Stimulated activated CD8-positive, alpha-beta memory T cell treated with anti-CD3 and anti-CD28 coated beads, Interleukin-2, amount 100 ng/mL, for 48 hours (primary cell): ENCODE results near the gene TTC39B.

Source experiments
- DNase-seq, 2 donors: peaks; one replicate each; pipeline ENCODE4 v3.0.0-alpha.2; 2020; ENCODE audit warnings: low read depth in 2 of 2

The TTC39B gene

DNA sequence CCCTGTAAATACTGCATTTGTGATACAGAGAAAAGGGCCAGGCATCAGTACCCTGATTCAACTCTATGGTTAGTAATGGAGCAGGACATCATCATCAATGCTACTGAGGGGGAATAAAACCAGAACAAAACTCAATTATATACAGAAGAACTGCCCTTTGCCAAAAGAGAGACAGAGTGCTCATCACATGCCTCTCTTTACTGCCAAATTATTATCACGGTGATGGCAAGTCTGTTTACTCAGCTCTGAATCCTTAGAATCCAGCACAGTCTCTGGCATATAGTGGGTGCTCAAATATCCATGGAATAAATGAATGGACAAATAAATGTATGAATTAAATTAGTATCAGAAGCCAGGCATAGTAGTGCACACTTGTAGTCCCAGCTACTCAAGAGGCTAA, 130.2 kb downstream of the TTC39B start:
- no peak for DNase-seq

DNA sequence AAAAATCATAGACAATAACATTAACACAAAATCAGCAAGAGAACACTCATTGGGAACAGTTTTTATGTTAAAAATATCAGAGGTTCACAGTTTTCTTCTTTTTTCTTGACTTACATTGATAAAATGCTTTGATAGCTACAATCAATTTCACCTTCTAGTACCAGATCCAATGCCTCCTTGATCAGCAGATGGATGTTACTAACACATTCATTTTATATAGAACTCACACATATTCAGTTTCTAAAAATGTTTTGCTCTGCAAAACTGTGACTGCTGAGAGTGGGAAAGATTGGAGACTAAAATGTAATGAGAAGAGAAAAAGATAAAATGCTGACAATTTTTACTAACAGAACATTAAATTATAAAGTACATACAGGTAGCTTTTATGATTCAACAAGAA, 143.1 kb downstream of the TTC39B start:
- DNase-seq = no peak

DNA sequence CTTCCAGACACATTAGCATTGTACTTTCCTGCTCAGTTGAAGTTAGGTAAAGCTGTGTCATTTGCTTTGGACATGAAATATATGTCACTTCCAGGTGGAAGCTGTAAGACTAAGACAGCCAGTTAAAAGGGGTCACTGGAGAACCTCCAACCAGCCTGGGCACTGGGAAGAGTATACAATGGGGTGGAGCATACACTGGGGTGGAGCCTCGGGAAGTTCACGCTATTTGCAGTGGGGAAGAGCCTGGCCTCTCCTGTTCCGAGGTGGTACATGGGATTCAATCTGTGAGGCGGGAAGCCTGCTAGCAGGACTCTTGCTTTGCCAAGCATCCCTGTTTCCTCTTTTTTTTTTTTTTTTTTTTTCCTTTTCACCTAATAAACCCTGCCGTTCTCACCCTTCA, 145.3 kb downstream of the TTC39B start:
- DNase-seq = no peak

DNA sequence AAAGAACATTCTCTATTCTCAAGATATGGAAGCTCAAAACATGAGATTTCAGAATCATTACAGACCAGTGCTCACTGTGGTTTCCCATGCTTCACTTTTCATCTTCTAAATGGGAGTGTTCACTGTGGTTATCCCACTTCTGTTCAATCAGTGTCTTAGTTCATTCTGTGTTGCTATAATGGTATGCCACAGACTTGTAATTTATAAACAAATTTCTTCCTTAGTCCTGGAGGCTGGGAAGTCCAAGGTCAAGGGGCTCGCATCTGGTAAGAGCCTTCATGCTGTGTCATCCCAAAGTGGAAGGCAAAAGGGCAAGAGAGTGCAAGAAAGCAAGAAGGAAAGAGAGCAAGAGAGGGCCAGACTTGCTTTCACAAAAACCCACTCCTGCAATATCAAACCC, 146.3 kb downstream of the TTC39B start:
- DNase-seq = no peak

DNA sequence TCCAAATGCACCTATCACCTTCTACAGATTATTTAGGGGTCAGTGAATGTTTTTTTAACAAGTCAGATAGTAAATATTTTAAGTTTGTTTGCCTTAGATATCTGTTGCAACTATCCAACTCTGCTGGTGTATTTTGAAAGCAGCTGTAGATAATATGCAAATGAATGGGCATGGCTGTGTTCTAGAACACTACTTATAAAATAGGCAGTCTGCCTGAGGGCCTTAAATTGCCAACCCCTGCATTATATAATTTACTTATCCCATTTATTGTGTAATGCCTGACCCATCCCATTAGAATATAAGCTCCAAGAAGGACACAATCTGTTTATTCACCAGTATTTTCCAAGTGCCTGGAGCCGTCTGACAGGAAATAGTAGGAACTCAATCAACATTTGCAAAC, 149.0 kb downstream of the TTC39B start:
- no peak for DNase-seq

DNA sequence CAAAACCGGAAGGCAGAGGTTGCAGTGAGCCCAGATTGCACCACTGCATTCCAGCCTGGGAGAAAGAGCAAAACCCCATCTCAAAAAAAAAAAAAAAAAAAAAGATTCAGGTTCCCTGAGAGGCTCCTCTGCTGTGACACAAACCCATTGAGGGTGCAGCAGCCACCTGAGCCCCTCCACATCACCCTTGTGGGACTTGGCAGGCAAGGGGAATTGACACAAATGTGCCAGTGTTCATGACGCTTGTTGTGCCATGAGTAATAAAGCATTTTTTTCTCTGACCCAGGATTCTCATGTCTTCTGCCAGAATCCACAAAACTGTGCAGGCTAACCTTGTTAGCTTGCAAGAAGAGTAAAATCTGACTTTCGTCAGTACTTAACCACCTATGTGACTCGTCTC, 149.6 kb downstream of the TTC39B start:
- DNase-seq = no peak

DNA sequence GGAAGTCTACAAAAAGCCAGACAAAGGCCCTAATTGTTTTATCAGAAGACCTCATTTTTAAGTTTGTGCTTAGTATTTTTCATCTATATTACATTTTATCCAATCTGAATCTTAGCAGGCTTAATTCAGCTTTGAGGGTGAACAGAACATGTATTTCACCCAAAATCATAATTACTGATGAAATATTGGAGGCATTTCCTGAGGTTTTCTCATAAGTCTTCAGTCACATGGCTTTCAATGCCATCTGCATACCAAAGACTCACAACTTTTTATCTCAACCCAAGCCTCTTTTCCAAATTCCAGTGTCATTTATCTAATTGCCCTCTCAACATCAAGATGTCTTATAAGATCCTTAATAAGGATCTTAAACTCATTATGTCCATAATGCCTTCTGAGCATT, 150.8 kb downstream of the TTC39B start:
- DNase-seq = no peak

DNA sequence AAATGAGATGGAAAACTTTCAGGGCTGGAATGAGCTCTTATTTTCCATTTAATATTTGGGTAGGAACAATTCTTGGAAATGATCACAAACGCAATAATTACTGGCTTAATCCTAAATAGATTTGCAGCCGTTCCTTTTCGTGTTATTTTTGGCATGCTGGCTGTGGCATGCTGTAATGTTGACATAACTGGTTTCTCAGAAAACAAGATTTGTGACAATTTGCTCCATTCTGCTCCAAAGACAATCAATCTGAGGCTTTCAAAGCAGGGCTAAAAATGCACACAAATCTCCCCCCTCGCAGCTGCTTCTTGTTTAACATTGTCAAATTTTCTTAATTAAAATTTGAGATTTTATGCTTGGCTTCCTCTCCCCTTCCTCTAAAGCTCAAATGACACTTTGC, 151.2 kb downstream of the TTC39B start:
- DNase-seq = no peak

DNA sequence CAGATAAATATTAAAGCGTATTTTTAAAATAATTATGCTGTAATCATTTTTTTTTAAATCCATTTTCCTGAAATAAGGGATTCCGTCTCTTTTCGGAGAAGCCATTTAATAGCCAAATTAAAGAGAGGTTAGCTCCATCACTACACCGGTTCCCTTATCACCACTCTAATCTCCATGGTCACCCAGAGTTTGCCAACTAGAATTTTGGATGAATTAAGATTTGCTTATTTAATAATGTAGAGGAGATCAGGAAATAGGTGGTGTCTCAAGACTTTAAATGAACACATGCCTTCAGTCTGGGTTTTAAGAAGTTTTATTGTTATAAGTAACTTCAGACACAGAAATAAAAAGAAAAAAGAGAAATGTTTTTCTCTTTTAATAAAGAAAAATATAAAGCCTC, 151.7 kb downstream of the TTC39B start:
- no peak for DNase-seq

DNA sequence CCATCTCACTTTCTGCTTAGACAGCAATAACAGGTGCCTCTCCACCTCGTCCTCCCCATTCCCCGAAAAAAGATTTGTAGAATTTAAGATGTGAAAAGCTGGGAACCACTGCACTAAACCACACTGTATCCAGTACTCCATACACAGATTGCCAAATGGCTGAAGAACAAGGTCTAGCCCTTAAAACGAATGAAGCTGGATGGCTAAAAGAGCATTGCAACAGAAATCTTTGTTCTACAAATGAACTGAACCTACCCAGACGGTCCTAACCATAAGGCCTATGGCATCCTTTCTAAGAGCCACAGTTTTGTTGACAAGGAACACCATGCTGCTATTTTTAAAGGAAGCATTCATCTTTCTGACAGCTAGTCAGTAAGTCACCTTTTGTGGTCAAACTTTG, 152.3 kb downstream of the TTC39B start:
- no peak for DNase-seq

DNA sequence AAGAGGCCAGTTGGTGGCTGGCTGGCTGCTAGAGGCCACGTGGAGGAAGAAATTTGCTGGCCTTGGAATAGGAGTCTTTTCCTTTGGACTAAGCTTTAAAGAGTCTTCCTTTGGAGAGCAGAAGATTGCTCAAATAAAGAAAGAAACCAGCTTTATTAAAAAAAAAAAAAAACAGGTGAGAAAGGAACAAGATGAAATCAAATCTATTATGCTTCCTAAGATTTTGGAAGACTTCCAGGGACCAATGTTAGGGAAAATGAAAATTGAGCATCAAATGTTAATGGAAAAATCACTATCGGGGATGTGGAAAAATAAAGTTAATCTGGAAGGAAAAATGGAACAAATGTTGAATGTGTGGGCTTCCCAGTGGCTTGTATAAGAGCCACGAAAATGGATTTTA, 153.1 kb downstream of the TTC39B start:
- no peak for DNase-seq

DNA sequence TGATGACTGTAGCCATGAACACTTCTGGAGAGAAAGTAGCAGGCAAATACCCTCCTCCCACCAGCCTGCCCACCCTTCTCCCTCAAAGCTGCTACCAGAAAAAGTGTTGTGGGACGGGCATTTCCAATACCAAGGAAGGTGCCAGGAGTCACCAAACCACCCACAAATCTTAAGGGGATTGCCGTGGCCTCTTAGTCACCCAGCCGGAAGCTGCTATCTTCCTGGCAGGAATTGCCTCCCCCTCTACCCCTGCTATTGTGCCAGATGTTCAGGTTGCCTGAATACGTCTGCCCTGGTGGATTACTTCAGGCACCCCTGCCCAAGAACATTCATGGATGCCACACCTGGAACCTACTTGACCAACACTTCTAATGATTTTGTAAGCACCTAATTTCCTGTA, 156.1 kb downstream of the TTC39B start:
- DNase-seq = no peak

DNA sequence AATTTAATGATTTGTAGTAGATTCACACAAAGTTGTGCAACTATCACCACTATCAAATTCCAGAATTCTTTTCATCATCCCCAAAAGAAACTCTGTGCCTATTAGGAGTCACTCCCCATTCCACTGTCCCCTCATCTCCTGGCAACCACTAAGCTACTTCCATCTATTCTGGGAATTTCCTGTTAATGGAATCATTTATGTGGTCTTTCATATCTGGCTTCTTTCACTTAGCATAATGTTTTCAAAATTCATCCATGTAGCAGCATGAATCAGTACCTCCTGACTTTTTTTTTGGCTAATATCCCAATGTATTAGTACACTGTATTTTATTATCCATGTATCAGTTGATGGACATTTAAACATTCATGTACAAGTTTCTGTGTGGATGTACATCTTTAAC, 157.6 kb downstream of the TTC39B start:
- DNase-seq = no peak

DNA sequence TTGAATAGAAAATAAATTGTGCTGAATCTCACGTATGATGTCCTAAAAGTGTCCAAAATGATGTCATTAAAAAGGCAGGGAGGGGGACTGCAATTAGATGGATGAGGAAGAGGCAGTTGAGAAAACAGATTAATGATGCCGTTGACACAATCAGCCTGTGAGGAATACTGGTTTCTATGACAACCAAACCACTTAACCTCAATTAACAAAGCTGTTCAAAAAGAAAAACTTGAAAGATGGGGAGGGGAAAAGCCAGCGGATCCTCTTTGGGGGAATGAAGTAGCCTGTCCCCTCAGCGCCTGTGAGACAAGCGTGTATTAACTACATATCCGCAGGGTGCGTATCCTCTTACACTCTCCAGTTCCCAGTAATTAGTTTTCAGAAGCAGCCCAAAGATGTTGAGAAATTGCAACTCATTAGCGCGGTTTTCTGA, 160.7 kb downstream of the TTC39B start:
- DNase-seq = no peak

DNA sequence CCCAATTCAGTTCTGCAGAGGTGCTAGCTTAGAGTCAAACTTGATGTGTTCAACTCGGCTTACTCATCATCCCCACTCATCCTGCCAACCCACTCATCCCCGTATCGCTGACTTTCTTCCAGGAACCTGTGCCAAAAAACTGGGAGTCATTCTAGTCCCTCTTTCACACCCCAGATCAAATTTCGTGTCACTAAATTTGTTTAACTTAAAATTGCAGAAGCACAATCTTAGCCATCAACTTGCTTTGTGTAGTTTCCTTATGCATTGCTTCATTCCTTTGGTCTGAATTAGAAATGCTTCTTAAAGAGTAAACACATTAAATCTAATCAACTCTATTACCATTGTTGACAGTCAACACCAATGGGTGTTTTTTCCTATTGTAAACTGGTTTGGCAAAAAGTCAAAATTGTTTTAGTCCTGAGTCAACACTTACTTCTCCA, 162.4 kb downstream of the TTC39B start:
- no peak for DNase-seq

DNA sequence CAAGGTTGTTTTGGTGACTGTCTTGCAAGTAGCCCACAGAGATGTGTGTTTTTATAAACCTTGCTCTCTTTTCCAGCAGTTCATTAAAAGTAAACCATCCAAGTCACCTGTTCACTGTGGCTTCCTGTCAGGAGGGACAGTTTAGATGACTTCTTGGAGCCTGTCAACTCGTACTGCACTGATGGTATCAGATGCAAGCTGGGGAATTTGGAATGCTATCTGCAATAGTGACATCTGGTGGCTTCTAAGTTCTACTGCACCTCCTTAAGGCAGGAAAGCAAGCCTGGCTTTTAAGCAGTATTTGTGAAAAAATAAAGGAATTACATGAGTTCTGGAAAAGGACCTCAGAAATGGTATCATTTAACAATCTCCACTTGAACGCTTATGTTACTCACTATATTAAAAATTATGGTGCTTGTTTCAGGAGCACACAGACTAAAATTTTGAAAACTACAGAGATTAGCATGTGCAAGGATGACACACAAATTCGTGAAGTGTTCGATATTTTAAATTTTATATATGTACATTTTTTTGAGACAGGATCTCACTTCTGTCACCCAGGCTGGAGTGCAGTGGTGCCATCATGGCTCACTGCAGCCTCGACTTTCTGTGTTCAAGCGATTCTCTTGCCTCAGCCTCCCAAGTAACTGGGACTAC, 164.0 kb downstream of the TTC39B start:
- no peak for DNase-seq

DNA sequence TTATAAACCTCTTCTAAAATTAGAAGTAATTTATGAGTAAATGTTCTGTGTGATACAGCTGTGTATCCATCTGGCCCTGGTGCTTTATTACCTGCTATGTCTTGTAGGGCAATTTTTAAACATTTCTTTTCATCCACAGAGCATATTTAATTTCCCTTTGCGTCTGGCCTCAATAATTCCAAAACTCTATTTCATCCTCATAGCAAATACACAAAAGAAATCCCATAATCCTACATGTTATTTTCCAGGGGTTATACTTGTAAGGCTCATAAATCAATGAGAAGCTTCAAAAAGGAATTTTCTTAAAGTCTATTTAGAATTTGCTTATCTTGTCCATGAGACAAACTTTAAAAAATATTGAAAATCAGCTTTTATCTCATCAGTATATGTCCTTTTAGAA, 167.0 kb downstream of the TTC39B start:
- no peak for DNase-seq

DNA sequence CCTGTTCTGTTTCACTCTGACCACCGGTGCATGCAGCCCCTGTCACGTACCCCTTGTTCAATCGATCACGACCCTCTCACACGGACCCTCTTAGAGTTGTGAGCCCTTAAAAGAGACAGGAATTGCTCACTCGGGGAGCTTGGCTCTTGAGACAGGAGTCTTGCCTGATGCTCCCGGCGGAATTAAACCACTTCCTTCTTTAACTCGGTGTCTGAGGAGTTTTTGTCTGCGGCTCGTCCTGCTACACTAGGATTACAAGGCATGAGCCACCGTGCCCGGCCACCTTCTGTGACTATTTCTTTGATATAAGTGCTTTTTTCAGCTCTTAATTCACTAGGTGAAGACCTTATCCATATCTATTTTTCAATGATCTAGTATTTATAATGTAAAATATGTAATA, 167.5 kb downstream of the TTC39B start:
- DNase-seq = no peak

DNA sequence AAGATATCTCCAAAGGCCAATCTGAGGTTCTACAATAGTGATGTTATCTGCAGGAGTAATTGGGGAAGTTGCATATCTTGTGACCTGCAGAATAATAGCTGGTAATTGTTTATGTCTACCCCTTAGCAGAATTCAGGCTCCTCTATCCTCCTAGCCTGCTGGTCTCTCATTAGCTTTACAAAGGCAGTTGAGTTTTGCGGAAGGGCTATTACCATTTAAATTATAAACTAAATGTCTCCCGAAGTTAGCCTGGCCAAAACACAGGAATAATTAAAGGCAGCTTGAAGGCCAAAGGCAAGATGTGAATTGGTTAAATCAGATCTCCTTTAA, 168.7 kb downstream of the TTC39B start:
- no peak for DNase-seq

DNA sequence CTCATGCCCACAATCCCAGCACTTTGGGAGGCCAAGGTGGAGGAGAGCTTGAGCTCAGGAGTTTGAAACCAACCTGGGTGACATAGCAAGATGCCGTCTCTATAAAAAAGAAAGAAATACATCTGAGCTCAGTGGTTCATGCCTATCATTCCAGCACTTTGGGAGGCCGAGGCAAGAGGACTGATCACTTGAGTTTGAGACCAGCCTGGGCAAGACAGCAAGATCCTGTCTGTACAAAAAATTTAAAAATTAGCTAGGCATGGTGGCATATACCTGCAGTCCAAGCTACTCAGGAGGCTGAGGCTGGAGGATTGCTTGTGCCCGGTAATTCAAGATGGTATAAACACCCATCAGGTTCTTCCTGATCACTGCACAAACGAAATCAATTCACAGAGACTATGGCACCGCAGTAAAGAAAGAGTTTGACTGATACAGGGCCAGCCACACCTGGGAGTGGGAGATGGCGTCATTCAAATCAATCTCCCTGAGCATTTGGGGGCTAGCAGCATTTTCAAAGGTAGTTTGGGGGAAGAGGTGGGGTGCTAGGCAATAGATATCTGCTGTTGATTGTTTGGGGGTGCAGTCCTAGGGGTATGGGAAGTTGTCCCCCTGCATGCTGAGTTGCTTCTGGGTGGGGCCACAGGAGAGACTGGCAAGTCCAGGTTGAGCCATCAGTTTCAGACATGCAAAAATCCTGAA, 169.2 kb downstream of the TTC39B start:
- DNase-seq = no peak

DNA sequence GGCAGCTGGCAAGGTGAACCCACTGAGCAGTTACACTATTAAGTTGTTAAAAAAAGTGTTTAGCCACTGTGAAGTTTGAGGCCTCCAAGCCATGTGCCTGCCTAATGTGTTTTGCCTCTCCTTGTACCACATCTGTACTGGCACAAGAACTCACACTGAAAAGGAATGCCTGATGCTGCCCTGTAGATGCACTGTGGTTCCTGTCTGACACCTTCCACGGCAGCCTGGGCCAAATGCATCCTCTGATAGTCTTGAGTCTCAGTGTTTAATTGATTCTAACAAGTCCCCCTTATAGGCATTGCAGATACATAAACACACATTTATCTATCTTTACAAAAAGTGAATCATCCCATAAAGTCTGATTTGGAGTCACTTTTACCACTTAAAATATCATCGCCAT, 169.9 kb downstream of the TTC39B start:
- DNase-seq = no peak

DNA sequence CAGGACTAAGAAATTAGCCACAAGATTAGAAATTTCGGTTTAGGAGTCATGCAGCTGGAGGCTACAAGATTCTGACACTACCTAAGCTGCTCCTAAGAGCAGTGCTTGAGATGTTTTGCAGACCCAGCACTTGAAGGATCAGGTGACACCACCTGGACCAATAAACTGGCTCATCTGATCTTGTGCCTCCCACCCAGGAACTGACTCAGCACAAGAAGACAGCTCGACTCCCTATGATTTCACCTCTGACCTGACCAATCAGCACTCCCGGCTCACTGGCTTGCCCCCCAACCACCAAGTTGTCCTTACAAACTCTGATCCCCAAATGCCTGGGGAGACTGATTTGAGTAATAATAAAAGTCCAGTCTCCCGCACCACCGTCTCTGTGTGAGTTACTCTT, 170.4 kb downstream of the TTC39B start:
- DNase-seq = no peak

DNA sequence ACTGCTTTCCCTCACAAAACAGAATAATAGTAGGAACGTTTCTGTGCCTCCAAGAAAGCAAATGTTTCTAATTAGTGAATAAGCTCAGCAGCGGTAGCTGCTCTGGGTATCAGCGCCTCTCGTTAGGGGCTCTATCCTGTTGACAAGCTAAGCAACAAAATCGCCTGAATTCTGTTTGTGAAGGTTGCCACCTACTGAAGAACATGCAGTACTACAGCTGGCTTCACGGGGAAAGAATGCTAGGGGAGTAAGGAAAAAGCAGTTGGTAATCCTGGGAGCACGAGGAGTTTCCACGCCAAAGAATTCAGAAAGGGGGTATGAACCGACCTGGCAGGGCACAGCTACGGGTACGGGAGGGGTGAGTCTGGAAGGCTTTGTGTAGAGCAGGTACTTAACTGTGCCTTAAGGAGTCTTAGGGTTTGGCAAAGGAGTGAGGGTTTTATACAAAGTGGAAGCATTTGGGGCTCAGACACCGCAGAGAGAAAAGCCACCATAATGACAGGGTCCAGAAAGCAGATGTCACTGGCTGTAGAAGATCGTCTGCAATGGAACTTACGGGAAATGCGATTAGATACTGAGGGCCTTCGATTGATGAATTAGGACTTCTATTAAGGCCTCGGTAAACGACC, 171.7 kb downstream of the TTC39B start:
- DNase-seq = peak in 1 of 2 donors; percentile 11
